ENCODE data around the gene XRCC6. TPM values are rescaled to one million over a fixed set of nuclear protein-coding genes. Genes with fewer than 3 reads are reported as not detected.
"Not testable (repeated sequence)": the region's sequence is repeated elsewhere in the genome, so short reads cannot be mapped to it uniquely, and the experiment has no call there.

Gene XRCC6
- total RNA-seq, result 209 TPM

DNA sequence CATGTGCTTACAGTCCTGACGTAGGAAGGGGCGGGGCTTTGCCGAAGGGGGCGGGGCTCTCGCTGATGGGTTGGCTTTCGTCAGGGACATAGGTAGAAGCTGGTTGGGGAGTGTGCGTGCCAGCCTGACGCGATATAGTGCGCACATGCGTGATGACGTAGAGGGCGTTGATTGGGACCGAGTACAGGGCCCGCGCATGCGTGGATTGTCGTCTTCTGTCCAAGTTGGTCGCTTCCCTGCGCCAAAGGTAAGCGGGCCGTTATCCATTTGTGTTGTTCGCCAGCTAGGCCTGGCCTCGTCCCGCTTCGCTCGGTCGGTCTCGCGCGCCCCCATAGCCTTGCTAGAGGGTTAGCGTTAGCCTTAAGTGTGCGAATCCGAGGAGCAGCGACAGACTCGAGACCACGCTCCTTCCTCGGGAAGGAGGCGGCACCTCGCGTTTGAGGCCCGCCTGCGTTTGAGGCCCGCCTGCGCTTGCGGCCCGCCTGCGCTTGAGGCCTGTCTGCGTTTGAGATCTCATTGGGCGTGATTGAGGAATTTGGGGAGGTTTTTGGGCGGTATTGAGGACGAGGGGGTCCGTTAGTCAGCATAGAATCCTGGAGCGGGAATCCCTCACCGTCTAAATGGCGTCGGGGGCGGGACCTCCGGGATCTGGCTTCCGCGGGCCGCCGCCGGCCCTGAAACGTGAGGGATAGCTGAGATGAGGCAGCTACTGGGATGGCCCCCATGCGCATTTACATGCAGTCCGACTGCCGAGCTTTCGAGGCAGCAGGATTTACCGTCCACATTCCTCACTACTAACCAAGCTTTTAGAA is at the start of gene XRCC6:
Gene XRCC6 (plus strand): TSS at position 197 of the 812 bp plus-strand sequence. CDS start 710 bp downstream, outside the sequence.
- DNase-seq (ENCODE audit: low spot score), result peak; percentile 100

DNA sequence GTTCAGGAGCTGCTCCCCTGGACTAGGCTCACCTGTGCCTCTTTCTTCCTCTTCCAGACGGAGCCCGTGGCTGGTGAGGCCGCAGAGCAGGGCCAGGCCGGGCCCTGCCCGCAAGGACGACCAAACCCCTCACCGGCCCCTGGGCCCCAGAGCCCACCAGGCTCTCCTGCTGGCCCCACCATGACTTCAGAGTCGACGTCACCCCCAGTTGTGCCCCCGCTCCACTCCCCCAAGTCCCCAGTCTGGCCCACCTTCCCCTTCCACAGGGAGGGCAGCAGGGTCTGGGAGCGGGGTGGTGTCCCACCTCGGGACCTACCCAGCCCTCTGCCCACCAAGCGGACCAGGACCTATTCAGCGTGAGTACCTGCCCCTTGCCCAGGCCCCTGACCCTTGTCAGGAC is 49.3 kb upstream of the XRCC6 start:
- no peak for DNase-seq (ENCODE audit: low spot score)

GRCh38 chr22:41572305-41572704 is 48.8 kb upstream of the XRCC6 start:
- DNase-seq (ENCODE audit: low spot score), result not testable (repeated sequence)

DNA sequence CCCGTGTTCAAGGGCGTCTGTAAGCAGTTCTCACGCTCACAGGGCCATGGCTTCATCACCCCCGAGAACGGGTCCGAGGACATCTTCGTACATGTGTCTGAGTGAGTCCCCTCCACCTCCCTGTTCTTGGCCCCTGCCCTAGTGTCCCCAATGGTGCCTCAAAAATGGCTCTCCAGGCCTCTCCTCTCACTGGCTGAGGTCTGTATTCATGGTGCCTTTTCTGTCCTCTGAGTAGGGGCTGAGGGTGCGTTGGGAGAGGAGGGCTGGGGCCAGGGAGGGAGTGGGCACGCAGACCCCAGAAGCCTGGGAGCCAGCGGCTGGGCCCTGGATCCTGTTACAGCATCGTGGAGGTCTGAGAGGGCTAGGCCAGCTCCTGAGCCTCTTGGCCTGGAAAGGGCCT is 47.4 kb upstream of the XRCC6 start:
- no peak for DNase-seq (ENCODE audit: low spot score)

DNA sequence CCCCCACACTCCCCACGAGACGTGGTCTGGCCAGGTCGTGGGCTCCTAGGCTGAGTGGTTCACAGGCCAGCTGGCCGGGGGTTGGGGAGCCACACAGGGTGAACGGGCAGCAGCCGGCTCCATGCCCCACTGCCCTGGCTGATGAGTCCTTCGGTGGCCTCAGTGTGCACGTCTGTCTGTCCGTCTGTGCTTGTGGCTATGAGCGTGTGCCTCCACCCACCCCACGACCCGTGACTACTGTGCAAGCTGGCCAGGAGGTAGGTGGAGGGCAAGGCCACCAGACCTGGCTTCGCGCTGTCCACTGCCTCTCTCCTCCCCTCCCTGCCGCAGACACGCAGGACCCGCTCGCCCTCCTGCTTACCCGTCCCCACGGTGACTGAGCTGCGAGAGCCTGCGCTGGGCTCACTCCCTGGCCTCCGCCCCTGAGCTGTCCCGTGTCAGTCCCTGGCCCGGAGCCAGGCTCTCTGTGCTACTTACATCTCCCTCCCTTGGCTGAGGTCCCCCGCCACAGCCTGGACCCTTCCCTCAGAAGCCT is 46.2 kb upstream of the XRCC6 start:
- peak; percentile 57 for DNase-seq (ENCODE audit: low spot score)

- no peak for DNase-seq (ENCODE audit: low spot score)
Measured at GRCh38 chr22:41575533-41575932, 45.6 kb upstream of the XRCC6 start.

GRCh38 chr22:41576877-41577276 is 44.2 kb upstream of the XRCC6 start:
- DNase-seq (ENCODE audit: low spot score), result no peak

DNA sequence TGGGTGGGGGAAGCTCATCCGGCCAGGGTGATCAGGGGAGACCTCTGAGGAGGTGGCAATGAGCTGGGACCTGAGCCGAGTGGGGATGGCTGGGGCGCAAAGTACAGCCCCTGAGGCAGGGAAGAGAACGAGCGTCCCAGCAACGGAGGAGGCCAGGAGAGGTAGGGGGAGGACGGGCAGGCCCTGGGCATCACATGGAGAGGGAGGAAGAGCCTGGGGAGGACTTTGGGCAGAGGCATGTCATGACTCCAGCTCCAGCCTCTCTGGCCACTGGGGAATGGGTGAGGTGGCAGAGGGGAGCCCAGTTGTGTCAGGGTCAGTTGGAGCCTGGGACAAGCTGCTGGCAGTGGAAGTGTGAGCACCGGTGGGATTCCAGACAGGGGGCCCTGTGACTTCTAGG is 43.0 kb upstream of the XRCC6 start:
- no peak for DNase-seq (ENCODE audit: low spot score)

DNA sequence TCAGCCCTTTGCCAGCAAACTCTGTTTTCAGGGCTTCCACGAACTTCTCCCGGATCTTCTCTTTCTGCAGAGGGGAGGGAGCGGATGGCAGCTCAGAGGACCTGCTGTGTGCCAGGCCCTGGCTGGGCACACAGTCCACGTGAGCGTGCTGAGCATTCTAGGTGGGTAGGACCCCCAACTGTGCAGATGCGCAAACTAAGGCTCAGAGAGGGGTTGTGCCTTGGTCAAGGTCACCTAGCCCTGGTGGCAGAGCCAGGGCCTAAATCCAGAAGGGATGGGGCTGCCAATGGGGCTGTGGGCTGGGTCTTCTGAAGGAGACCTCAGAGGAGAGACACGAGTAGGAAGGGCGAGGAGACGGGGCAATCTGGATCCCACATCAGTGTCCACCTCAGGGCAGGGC is 42.3 kb upstream of the XRCC6 start:
- DNase-seq (ENCODE audit: low spot score), result no peak

GRCh38 chr22:41579297-41579996 is 41.6 kb upstream of the XRCC6 start:
- no peak for DNase-seq (ENCODE audit: low spot score)

GRCh38 chr22:41579997-41580355 is 41.1 kb upstream of the XRCC6 start:
- no peak for DNase-seq (ENCODE audit: low spot score)

DNA sequence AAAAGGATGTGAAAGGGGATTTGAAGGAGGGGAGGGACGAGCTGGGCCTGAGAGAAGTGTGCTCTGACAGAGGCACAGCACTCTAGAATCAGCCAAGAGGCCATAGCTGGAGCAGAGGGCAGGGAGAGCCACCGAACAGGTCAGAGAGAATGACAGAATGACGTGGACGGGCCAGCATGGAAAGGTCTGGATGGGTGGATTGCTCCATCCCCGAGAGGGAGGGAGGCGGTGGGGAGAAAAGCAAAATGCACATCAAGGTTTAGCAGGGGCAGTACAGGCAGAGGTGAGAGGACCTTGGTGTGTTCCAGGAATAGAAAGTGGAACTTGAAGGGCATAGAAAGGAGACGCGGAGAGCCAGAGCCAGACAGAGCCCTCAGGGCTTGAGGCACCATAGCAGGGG is 38.4 kb upstream of the XRCC6 start:
- DNase-seq (ENCODE audit: low spot score), result no peak

GRCh38 chr22:41584881-41585280 is 36.2 kb upstream of the XRCC6 start:
- no peak for DNase-seq (ENCODE audit: low spot score)

DNA sequence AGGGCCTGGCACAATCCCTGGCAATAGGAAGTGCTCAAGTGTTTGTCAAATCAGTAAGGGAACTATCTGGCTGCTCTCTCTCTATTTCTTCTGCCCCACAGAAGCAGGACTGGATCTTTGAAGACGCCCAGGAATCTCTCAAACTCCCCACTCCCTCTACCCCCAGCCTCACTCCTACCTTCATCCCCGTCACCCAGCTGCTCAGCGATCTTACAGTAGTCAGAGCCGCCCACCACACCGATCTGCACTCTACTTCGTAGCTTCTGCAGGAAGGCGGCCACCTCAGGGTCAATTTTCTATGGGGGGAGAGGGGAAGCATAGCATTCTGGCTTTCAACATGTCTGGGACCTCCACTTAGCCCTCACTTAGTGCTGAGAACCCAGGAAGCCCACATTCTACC is 35.2 kb upstream of the XRCC6 start:
- no peak for DNase-seq (ENCODE audit: low spot score)

- no peak for DNase-seq (ENCODE audit: low spot score)
Measured at GRCh38 chr22:41587347-41587723, 33.8 kb upstream of the XRCC6 start.

GRCh38 chr22:41589391-41590241 is 31.5 kb upstream of the XRCC6 start, which contains the start of gene PMM1:
PMM1 (minus strand) TSS chr22:41589840; CDS start chr22:41589805, 35 bp downstream.
- DNase-seq (ENCODE audit: low spot score), result peak; percentile 100

DNA sequence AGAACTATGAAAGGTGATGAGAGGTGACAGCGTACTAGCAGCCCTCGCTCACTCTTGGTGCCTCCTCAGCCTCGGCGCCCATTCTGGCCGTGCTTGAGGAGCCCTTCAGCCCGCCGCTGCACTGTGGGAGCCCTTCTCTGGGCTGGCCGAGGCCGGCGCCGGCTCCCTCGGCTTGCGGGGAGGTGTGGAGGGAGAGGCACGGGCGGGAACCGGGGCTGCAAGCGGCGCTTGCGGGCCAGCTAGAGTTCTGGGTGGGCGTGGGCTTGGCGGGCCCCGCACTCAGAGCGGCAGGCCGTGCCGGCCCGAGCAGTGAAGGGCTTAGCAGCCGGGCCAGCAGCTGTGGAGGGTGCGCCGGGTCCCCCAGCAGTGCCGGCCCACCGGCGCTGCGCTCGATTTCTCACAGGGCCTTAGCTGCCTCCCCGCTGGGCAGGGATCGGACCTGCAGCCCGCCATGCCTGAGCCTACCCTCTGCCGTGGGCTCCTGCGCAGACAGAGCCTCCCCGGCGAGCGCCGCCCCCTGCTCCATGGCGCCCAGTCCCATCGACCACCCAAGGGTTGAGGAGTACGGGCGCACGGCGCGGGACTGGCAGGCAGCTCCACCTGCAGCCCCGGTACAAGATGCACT is 27.6 kb upstream of the XRCC6 start:
- not testable (repeated sequence) for DNase-seq (ENCODE audit: low spot score)

DNA sequence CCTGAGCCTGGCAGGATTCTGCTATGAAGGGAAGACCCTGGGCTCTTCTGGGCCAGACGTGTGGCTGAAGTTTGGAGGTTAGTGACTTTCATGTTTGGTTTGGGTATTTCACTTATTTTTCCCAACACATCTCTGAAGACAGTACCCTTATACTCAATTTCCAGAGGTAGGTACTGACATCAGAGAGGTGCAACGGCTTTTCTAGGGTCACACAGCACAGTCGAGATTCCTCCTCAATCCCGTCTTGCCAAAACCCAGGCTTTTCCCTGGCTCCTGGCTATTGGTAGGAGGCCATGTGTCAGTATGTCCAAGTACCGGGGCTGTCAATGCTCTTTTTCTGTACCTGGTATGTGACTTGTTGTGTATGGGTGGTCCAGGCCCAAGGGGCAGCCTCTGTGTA is 25.4 kb upstream of the XRCC6 start:
- no peak for DNase-seq (ENCODE audit: low spot score)

GRCh38 chr22:41596776-41597634 is 24.1 kb upstream of the XRCC6 start:
- DNase-seq (ENCODE audit: low spot score), result no peak

- DNase-seq (ENCODE audit: low spot score), result no peak
Measured at GRCh38 chr22:41597635-41597953, 23.5 kb upstream of the XRCC6 start.

DNA sequence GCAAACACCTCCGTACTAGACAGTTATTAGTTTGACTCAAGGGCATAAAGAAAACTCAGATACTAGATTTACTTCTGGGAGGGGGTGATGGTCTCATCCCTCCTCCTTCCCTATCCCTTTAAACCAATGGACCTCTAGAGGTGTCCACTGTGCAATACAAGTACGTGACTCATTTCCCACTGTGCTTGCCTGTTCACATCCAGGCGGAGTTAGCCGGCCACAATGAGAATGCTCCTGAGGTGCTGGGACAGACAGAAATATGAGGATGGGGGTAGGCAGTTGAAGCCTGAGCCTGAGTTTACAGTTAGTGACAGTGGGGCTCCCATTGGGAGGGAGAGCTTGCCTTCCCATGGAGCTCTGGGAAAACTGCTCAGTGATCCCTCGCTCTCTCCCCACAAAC is 23.0 kb upstream of the XRCC6 start:
- no peak for DNase-seq (ENCODE audit: low spot score)
